ENCODE data around the gene ATP6V0D1.

GRCh38 chr16:67423015-67423414, 57.9 kb downstream of the ATP6V0D1 start:
- TF ChIP-seq CTCF (IDR thresholded peaks at IDR 0.05; ENCODE audit: poor library complexity, severe bottlenecking) (no peak), MXI1 (conservative IDR thresholded peaks at IDR 0.05; ENCODE audit: poor library complexity, severe bottlenecking) (no peak), TAF1 (IDR thresholded peaks at IDR 0.05; ENCODE audit: low read depth) (no peak), SMC3 (conservative IDR thresholded peaks at IDR 0.05; ENCODE audit: poor library complexity) (no peak)
